GM23338 (cell line): Measurements from ENCODE around the gene PSMD6. TPM values are rescaled to one million over a fixed set of nuclear protein-coding genes. Genes with fewer than 3 reads are reported as not detected.

Experiments used
- ATAC-seq: fragments of 200-7000 bp; cut with Tn5 transposase; 3 replicates; pipeline ENCODE4 v1.9.1; 2020
- DNase-seq: peaks from one replicate; pipeline ENCODE4 v3.0.0-alpha.2; 2015; ENCODE audit warnings: low spot score
- H2AFZ ChIP-seq: fragments of 200-600 bp; sonication (generic); 2 replicates; pipeline ENCODE4 v1.8.0; 2016; ENCODE audit warnings: antibody characterized with exemption, mild to moderate bottlenecking, moderate library complexity
- H3F3A ChIP-seq: fragments of 200-600 bp; sonication (generic); replicated peaks from 2 replicates; pipeline ENCODE4 v1.8.0; 2017; ENCODE audit warnings: antibody characterized with exemption, mixed run types, low read depth
- H3K27ac ChIP-seq: fragments of 200-600 bp; sonication (generic); 2 replicates; pipeline ENCODE4 v1.6.1; 2016; ENCODE audit warnings: low read depth
- H3K27me3 ChIP-seq: fragments of 200-600 bp; sonication (generic); 2 replicates; pipeline ENCODE4 v1.8.0; 2016; ENCODE audit warnings: mild to moderate bottlenecking, mixed run types, moderate library complexity; ENCODE audit not compliant: insufficient read depth
- H3K36me3 ChIP-seq: fragments of 200-600 bp; sonication (generic); 2 replicates; pipeline ENCODE4 v1.8.0; 2016; ENCODE audit warnings: mild to moderate bottlenecking; ENCODE audit not compliant: insufficient read depth
- H3K4me1 ChIP-seq: fragments of 200-600 bp; sonication (generic); 2 replicates; pipeline ENCODE4 v1.8.0; 2016; ENCODE audit warnings: mild to moderate bottlenecking, moderate library complexity; ENCODE audit not compliant: insufficient read depth
- H3K4me2 ChIP-seq: fragments of 200-600 bp; sonication (generic); 2 replicates; pipeline ENCODE4 v1.7.1; 2017; ENCODE audit warnings: mixed run types
- H3K4me3 ChIP-seq: fragments of 200-600 bp; sonication (generic); 2 replicates; pipeline ENCODE4 v1.6.1; 2016; ENCODE audit warnings: mixed run types
- H3K79me2 ChIP-seq: fragments of 200-600 bp; sonication (generic); replicated peaks from 2 replicates; pipeline ENCODE4 v1.8.0; 2017; ENCODE audit warnings: mild to moderate bottlenecking; ENCODE audit not compliant: insufficient read depth
- H3K9me2 ChIP-seq: fragments of 200-600 bp; sonication (generic); 2 replicates; pipeline ENCODE4 v1.8.0; 2017; ENCODE audit not compliant: insufficient read depth
- H4K20me1 ChIP-seq: fragments of 200-600 bp; sonication (generic); replicated peaks from 2 replicates; pipeline ENCODE4 v1.8.0; 2017; ENCODE audit warnings: mild to moderate bottlenecking; ENCODE audit not compliant: insufficient read depth
- H3K27ac Mint-ChIP-seq: 2 replicates; pipeline ENCODE4 v1.8.0; 2020; ENCODE audit warnings: inconsistent platforms, mild to moderate bottlenecking, moderate library complexity, mixed read lengths
- H3K27me3 Mint-ChIP-seq: 3 replicates; pipeline ENCODE4 v1.8.0; 2022; ENCODE audit warnings: low read depth, mild to moderate bottlenecking, moderate library complexity, mixed read lengths, inconsistent platforms; ENCODE audit not compliant: insufficient read depth, poor library complexity
- H3K36me3 Mint-ChIP-seq: 3 replicates; pipeline ENCODE4 v1.8.0; 2021; ENCODE audit warnings: low read depth, mild to moderate bottlenecking, inconsistent platforms, moderate library complexity, mixed read lengths
- H3K4me1 Mint-ChIP-seq: 3 replicates; pipeline ENCODE4 v1.8.0; 2020; ENCODE audit warnings: mild to moderate bottlenecking, inconsistent platforms, mixed read lengths
- H3K4me3 Mint-ChIP-seq: 3 replicates; pipeline ENCODE4 v1.8.0; 2021; ENCODE audit warnings: moderate library complexity, mild to moderate bottlenecking, inconsistent platforms, mixed read lengths
- H3K9me3 Mint-ChIP-seq: 3 replicates; pipeline ENCODE4 v1.8.0; 2020; ENCODE audit warnings: moderate library complexity, mild to moderate bottlenecking, inconsistent platforms, mixed read lengths
- CREB1 ChIP-seq: fragments of 250-450 bp; sonication (Bioruptor Pico); IDR thresholded peaks from 2 replicates; pipeline ENCODE4 v1.5.0; 2020; ENCODE audit warnings: low read depth, mild to moderate bottlenecking, moderate library complexity
- polyA plus RNA-seq: library from polyadenylated mRNA; unstranded; fragments of >200 nt; fragmentation: Nextera tagmentation; extraction: Ambion mirVana; gene quantifications from 2 replicates; pipeline ENCODE4 v1.2.1, GENCODE V29; 2016
- total RNA-seq: library from RNA; depleted of rRNA; stranded (reverse); fragments of >200 nt; shearing (Covaris generic); gene quantifications from 2 replicates; pipeline ENCODE4 v1.2.3, GENCODE V29; 2014
- TF ChIP-seq, protein P1 (sequence below): IDR thresholded peaks from 2 replicates; pipeline ENCODE4 v1.6.1; 2016; ENCODE audit warnings: antibody characterized with exemption
- TF ChIP-seq, protein P2 (sequence below): fragments of 250-450 bp; sonication (Bioruptor Pico); IDR thresholded peaks from 2 replicates; pipeline ENCODE4 v1.5.0; 2020; ENCODE audit warnings: mild to moderate bottlenecking, moderate library complexity

PSMD6 gene
- total and polyA plus RNA-seq, 2 experiments from 2014 or later: 98.1 to 205 TPM

- Mint-ChIP-seq H3K4me1 (peaks cover 27% of the 10 kb centered on the region), H3K27ac (peak overlapping the region; percentile 60), H3K9me3 (no peaks in the 10 kb centered on the region; the same call in 1 of the 3 replicates), H3K27me3 (peaks cover 4% of the 10 kb centered on the region), H3K36me3 (no peaks in the 10 kb centered on the region), H3K4me3 (no peak overlapping the region)
- no peaks in the 10 kb centered on the region for H3K27me3 ChIP-seq
- no peak overlapping the region for H3K4me3 ChIP-seq
- no peaks in the 10 kb centered on the region for H3F3A ChIP-seq
- DNase-seq (no peak), ATAC-seq (no peak)
- H4K20me1 ChIP-seq: no peaks in the 10 kb centered on the region
- peak overlapping the region; percentile 7 for H2AFZ ChIP-seq
- no peaks in the 10 kb centered on the region for H3K9me2 ChIP-seq
- peaks cover 13% of the 10 kb centered on the region for H3K4me1 ChIP-seq
- H3K79me2 ChIP-seq: no peaks in the 10 kb centered on the region
- H3K36me3 ChIP-seq: no peaks in the 10 kb centered on the region
- H3K4me2 ChIP-seq: no peak overlapping the region
- H3K27ac ChIP-seq: no peak overlapping the region
- TF ChIP-seq CREB1 (CRISPR knock-in tag): no peak
- TF ChIP-seq, protein P1, sequence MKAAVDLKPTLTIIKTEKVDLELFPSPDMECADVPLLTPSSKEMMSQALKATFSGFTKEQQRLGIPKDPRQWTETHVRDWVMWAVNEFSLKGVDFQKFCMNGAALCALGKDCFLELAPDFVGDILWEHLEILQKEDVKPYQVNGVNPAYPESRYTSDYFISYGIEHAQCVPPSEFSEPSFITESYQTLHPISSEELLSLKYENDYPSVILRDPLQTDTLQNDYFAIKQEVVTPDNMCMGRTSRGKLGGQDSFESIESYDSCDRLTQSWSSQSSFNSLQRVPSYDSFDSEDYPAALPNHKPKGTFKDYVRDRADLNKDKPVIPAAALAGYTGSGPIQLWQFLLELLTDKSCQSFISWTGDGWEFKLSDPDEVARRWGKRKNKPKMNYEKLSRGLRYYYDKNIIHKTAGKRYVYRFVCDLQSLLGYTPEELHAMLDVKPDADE: no peak
- TF ChIP-seq, protein P2, sequence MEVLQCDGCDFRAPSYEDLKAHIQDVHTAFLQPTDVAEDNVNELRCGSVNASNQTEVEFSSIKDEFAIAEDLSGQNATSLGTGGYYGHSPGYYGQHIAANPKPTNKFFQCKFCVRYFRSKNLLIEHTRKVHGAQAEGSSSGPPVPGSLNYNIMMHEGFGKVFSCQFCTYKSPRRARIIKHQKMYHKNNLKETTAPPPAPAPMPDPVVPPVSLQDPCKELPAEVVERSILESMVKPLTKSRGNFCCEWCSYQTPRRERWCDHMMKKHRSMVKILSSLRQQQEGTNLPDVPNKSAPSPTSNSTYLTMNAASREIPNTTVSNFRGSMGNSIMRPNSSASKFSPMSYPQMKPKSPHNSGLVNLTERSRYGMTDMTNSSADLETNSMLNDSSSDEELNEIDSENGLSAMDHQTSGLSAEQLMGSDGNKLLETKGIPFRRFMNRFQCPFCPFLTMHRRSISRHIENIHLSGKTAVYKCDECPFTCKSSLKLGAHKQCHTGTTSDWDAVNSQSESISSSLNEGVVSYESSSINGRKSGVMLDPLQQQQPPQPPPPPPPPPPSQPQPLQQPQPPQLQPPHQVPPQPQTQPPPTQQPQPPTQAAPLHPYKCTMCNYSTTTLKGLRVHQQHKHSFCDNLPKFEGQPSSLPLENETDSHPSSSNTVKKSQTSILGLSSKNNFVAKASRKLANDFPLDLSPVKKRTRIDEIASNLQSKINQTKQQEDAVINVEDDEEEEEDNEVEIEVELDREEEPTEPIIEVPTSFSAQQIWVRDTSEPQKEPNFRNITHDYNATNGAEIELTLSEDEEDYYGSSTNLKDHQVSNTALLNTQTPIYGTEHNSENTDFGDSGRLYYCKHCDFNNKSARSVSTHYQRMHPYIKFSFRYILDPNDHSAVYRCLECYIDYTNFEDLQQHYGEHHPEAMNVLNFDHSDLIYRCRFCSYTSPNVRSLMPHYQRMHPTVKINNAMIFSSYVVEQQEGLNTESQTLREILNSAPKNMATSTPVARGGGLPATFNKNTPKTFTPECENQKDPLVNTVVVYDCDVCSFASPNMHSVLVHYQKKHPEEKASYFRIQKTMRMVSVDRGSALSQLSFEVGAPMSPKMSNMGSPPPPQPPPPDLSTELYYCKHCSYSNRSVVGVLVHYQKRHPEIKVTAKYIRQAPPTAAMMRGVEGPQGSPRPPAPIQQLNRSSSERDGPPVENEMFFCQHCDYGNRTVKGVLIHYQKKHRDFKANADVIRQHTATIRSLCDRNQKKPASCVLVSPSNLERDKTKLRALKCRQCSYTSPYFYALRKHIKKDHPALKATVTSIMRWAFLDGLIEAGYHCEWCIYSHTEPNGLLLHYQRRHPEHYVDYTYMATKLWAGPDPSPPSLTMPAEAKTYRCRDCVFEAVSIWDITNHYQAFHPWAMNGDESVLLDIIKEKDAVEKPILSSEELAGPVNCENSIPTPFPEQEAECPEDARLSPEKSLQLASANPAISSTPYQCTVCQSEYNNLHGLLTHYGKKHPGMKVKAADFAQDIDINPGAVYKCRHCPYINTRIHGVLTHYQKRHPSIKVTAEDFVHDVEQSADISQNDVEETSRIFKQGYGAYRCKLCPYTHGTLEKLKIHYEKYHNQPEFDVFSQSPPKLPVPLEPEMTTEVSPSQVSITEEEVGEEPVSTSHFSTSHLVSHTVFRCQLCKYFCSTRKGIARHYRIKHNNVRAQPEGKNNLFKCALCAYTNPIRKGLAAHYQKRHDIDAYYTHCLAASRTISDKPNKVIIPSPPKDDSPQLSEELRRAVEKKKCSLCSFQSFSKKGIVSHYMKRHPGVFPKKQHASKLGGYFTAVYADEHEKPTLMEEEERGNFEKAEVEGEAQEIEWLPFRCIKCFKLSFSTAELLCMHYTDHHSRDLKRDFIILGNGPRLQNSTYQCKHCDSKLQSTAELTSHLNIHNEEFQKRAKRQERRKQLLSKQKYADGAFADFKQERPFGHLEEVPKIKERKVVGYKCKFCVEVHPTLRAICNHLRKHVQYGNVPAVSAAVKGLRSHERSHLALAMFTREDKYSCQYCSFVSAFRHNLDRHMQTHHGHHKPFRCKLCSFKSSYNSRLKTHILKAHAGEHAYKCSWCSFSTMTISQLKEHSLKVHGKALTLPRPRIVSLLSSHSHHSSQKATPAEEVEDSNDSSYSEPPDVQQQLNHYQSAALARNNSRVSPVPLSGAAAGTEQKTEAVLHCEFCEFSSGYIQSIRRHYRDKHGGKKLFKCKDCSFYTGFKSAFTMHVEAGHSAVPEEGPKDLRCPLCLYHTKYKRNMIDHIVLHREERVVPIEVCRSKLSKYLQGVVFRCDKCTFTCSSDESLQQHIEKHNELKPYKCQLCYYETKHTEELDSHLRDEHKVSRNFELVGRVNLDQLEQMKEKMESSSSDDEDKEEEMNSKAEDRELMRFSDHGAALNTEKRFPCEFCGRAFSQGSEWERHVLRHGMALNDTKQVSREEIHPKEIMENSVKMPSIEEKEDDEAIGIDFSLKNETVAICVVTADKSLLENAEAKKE (CRISPR knock-in tag): no peak
Observed at GRCh38 chr3:64031540-64032508, 8.5 kb upstream of the PSMD6 start.
